NCI-H1436 treated with DMSO at 0.1 percent for 48 hours (cell line): ENCODE measurements around the gene ADRA2C.
"Not testable (repeated sequence)": the region's sequence is repeated elsewhere in the genome, so short reads cannot be mapped to it uniquely, and the experiment has no call there.

Source experiments
- DNase-seq: peaks from one replicate; lab custom pipeline; 2025; lab: John Stamatoyannopoulos, UW

The ADRA2C gene

DNA sequence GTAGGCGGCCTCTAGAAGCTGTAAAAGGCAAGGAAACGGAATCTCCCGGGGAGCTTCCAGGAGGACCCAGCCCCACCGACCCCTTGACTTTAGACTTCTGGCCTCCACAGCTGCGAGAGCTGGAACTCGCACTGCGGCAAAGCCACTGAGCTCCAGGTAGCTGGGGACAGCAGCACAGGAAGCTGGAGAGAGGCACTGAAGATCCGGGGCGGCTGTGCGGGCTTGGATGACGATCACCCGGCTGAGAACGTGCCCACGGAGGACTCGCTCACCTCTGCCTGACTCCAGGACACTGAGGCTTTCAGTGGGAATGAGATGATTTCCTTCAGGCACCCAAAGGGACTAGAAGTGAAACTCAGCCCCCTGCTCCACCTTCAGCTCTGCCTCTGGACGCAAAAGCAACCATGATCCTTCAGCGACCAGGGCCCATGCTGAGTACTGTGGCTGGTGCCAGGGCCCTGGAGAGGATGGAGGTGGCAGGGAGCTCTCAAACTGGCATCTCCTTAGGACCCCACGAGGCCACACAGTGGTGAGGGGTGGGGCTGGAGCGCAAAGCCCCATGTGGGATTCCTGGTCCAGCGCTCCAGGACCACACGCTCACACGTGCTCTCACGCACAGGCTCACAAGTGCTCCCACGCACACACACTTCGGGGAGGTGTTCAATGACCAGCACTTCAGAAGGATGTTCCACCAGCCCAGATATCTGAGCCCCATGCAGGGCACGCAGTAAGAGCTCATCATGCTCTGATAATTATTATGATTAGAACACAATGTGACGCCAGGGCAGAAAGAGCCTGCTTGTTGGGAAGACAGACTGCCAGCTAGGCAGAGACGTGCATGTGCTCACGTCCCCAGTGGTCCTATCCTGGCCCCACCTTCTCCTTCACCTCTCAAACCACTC lies 47.2 kb downstream of the ADRA2C start:
- DNase-seq: no peak

DNA sequence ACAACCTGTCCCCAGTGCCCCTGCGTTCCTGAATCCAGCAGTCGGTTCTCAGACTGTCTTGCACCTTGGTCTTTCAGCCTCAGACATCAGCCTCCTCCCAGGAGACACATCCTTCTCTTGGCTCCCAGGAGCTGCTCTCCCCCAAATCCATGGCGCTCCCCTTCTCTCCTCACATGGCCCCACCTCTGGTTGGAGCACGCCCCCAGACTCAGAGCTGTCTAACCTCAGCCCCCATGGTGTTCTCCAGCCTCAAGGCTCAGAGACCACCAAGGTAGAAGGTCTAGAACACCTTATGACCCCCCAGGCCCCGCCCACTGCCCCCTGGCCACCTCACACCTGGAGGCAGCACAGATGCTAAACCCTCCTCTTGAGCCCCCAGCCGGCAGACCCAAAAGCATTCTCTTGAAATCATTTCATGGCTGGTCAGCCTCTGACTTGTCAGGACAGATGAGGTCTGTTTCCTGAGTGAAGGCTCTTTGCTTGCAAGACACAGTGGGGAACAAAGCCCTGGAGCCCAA lies 47.9 kb downstream of the ADRA2C start:
- no peak for DNase-seq

DNA sequence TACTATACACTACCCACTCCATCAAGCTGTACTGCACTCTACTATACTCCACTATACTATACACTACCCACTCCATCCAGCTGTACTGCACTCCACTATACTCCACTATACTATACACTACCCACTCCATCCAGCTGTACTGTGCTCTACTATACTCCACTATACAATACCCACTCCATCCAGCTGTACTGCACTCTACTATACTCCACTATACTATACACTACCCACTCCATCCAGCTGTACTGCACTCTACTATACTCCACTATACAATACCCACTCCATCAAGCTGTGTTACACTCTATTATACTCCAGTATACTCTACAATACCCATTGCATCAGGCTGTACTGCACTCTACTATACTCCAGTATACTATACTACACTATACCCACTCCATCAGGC lies 48.7 kb downstream of the ADRA2C start:
- DNase-seq: not testable (repeated sequence)

DNA sequence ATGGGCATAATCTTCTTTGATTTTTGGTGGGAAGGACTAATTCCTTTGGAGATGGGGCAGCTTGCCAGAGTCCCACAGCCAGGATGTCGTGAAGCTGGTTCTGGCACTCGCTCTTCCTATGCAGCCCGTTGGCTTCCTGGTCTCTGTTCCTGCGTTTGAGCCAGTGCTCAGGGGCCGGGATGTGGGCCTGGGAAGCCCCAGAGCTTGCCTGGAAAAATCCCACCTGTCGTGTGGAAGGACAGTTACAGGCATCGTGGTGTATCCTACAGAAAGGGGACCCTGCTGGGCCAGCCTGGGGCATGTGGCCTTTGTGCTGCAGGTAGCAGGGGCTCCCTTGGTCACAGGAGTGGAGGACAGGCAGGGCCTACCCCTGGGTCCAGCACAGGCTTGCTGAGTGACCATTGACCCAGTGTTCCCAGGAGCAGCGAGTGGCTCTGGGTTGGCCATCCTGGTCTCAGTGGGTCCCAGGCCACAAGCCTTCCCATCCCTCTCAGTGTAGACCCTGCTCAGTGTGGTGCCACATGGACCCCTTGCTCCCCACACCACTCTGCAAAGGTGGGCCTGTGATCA lies 50.2 kb downstream of the ADRA2C start:
- DNase-seq: no peak

DNA sequence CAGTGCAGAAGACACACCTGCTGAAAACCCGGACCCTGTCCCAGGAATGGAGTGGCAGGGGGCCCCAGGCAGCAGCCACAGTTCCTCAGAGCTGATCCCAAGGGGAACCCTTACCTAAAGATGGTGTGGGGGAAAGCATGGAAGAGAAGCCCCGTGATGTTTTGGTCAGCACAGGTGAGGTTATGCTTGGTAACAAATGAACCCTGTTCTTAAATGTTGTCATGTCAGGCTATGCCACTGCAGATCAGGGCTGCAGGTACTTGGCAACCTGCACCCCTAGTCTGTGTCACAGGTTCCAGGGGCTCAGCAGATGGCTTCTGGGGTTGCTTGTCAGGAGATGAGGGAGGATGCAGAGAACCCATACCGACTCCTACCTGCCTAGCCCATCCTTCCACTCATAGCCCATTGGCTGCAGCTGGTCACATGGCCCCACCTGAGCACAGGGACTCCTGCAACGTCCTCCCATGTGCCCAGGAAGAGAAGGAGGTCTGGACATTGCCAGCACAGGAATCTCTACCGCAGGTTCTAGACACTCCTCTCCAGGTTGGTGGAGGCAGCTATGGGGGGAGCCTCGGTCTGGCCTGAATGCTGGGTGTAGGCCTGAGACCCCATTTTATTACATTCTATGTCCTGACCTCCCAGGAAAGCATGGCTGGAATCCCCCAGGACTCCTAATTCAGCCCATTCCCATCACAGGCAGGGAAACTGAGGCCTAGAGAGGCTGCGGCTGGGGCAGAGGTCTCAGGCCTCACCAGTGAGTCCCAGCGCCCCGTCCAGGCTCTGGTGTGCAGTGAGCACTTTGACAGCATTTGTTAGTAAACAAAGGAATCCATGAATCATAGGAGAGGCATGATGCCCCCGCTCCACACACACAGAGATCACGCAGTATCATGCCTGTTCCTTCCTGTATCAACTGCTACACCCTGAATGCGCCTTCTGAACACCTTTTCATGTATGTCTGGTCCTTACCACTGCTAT lies 51.1 kb downstream of the ADRA2C start:
- no peak for DNase-seq
